Amniotic epithelial cell (primary cell): ENCODE data around the gene BAAT.
"Not testable (repeated sequence)": the region's sequence is repeated elsewhere in the genome, so short reads cannot be mapped to it uniquely, and the experiment has no call there.

Experiments used
- DNase-seq: peaks from one replicate; pipeline ENCODE4 v3.0.0-alpha.2; 2010; ENCODE audit warnings: low read depth

The BAAT gene

GRCh38 chr9:101360647-101361046, 24.2 kb downstream of the BAAT start:
- no peak for DNase-seq

DNA sequence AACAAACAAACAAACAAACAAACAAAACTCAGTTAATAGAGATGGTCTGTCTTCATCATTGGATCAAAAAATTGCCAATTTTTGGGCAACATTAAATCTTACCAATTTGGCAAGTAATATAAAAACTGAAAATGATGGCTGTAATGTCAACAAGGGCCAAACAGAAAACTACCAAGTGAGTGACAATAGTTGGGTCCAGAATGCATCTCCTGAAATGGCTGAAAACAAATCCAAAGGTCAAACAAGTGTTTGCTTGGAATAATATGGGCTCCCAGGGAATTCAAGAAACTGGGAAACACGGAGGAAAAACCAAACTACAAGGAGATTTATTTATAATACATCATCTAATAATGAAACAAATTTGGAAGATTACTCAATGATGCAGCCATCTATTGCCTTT, 25.1 kb downstream of the BAAT start:
- DNase-seq: no peak

GRCh38 chr9:101356619-101357018, 28.2 kb downstream of the BAAT start:
- no peak for DNase-seq

DNA sequence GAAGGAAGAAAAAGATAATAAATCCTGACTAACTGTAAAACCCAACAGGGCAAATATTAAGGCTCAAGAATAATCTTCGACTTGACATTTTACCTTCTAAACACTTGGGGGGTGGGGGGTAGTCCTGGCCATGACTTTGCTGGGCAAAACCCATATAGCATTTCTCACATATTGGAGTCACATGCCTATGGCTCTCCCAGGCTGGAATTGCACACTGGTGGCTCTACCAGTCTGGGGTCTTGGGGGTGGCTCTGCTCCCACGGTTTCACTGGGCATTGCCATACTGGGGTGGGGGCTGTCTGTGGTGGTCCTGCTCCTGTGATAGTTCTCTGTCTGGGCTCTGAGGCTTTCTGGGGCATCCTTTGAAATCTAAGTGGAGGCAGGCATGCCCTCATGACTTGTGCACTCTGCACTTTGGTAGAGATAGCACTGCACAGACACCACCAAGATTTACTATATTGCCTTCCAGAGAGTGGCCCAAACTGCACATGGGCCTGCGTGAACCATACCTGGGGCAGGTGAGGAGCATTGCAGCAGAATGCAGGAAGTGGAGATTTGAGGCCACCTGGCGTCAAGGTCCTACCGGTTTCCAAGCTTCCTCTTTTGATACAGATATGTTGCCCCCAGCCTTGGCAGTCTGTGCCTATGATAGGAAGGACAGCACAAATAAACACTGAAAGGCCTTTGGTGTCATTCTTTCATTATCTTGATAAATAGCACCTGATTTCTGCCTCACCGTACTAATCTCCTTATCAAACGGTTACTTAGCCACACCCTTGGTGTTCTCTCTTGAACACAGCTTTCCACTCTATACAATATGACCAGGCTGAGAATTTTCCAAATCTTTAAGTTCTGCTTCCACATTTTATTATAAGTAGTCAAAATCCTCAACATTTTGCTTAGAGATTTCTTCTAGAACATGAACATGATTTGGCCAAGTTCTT, 29.8 kb downstream of the BAAT start:
- no peak for DNase-seq

GRCh38 chr9:101354143-101354764, 30.6 kb downstream of the BAAT start:
- DNase-seq: no peak

DNA sequence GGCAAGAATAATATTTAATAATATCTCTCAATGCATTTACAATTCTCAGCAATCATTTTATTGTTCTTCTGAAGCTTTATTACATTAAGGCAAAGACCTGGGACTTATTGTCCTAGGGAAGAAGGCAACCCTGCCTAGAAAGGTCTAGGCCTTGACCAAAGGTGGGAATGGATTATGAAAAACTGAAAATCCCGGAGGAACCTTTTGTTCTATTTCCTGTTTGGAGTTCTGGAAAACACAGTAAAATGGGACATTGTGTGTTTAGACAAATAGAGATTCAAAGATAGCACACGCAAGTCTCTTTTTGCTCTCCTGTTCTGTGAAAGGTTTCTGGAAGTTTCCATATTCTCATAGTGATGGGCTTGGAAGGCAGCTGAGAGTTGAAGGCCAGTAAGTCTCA, 31.1 kb downstream of the BAAT start:
- DNase-seq: no peak

GRCh38 chr9:101352892-101353463, 31.8 kb downstream of the BAAT start:
- no peak for DNase-seq

DNA sequence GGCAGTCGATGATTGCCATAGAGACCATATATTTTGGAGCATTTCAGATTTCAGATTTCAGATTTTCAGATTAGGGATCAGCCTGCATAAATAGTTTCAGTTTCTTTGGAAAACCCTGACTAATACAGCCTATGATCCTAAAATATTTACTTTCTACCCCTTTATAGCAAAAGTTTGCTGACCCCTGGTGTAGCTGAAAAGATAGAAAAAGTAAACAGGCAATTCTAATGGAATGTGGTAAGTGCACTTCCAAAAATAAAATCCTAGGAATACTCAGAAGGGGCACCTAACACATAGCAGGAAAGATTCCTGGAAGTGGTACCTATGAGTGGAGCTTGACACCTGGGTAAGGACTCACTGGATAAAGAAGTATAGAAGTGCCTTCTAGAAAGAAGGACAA, 34.5 kb downstream of the BAAT start:
- DNase-seq: no peak

- no peak for DNase-seq
Measured at GRCh38 chr9:101342595-101342994, 42.2 kb downstream of the BAAT start.

DNA sequence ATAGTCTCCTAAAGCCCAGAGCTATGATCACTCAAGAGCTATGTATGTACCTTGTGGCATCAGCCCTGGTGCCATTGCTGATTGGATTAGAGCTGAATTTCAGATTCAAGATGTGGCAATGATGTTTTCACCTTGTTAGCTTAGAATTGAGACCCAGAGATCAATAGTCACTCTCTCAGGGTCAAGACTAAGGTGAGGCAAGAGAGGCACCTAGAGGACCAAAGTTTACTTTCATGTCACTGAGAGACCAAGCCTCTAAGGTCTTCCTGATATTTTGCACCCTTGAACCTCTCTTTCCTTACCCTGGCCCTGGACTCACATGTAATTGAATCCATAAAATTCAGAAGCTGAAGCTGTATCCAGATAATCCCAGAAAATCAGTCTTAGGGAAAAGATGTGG, 42.8 kb downstream of the BAAT start:
- DNase-seq: no peak

- no peak for DNase-seq
Measured at GRCh38 chr9:101337237-101337636, 47.6 kb downstream of the BAAT start.

GRCh38 chr9:101336091-101336490, 48.7 kb downstream of the BAAT start:
- no peak for DNase-seq

GRCh38 chr9:101333926-101334702, 50.7 kb downstream of the BAAT start:
- DNase-seq: no peak

GRCh38 chr9:101333490-101333889, 51.3 kb downstream of the BAAT start:
- no peak for DNase-seq

DNA sequence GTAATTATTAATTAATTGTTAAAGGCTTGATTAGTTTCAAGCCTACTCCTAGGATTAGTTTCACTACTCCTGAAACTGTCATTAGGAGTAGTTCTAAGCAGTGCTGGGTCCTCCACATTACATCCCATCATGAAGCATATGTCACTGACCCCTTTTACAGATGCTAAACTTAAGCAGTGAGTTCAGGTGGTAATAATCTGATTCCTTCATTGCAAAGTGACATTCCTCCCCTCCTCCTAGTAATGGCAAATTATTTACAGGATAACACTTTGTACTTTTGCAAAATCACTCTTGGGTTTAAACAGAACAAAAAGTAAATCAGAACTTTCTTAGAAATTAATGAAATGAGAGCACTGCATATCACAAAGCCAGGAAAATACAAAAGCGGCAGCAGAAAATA, 52.4 kb downstream of the BAAT start:
- no peak for DNase-seq

DNA sequence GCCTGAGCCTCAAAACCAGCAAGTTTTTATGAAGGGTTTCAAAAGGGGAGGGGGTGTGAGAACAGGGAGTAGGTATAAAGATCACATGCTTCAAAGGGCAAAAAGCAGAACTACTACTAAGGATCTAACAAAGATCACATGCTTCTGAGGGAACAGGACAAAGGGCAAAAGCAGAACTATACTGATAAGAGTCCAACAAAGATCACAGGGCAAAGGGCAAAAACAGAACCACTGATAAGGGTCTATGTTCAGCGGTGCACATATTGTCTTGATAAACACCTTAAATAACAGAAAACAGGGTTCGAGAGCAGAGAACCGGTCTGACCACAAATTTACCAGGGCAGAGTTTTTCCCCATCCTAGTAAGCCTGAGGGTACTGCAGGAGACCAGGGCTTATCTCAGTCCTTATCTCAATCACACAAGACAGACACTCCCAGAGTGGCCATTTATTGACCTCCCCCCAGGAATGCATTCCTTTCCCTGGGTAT, 57.3 kb downstream of the BAAT start:
- not testable (repeated sequence) for DNase-seq

DNA sequence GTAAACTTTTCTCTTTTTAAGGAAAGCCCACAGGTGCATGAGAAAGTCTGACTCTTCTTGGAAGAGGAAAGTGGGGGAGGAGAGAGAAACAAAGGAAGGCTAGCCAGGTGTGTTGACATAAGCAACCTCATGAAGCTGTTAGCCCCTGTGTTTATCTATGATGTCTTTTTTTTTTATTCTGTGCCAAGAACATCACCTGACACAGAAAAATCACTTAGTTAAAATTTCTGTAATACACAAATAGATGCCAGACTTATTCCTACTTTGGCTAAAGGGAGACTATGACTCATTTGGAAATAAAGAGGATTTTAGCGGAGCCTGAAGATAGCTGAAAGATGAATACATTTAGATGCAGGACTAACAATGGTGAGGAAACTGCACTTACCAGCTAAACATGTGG, 58.3 kb downstream of the BAAT start:
- no peak for DNase-seq

DNA sequence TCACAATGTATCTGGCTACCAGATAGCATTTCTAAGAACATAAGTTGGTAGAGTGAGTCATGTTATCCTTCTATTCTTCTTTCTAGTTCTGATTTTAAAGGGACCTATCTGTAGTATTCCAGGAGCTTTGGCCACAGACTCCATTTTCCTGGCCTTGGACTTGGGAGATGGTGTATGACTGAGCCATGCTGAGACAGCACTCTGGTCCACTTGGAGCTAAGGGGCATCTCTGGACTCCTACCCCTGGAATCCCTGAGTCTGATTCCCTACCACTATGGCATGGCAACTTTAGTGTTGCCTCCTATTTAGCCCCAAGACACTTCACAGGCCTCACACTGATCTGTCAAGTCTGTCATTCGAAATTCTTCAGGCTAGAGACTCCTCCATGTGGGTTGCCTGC, 58.8 kb downstream of the BAAT start:
- no peak for DNase-seq

DNA sequence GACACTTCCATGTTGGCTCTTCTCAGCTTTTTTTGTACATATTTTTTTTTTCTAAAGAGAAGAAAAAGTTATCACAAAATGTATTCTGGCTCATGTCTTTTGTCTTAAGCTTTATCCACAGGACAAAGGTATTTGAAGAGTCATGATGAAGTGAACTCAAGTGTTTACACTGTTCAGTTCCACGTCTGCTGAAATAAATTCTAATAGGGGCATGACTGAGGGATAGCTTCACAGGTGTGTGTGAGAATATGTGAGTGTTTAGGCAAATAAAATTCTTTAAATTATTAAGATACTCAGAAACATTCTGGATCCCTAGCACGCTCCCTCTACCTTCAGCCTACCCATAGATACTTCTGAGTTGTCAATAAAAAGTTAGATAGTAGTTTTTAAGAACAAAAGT, 59.8 kb downstream of the BAAT start:
- DNase-seq: no peak

DNA sequence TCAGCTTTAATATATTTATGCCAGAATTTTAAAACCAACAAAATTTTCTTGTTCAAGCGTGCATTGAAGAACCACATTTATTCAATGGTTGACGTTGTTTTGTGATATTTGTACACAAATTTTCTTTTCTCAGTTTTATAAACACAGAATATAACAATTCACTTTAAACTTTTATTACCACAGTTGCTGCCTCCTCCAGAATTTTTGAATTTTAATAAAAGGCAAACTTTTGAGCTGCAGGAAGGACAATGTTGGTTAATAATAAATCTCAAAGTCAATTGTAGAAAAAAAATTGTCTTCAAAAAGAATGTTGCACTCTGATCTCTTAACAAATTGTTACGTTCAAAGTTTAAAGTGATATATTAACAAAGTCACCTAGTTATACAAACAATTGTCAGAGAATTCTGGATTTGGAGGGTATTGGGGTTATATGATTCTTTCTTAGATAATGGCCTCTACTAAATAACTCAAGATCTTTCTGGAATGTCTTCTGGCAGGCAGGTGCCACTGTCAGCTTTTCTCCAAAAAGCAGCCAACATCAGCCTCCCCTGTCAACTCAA, 60.5 kb downstream of the BAAT start:
- no peak for DNase-seq

GRCh38 chr9:101323129-101323528, 61.7 kb downstream of the BAAT start:
- no peak for DNase-seq

- no peak for DNase-seq
Measured at GRCh38 chr9:101317735-101318134, 67.1 kb downstream of the BAAT start.
